ENCODE measurements around the gene MCEMP1.
A peak's percentile ranks its signal among the peaks of the same experiment; 100 is the strongest.

The MCEMP1 gene, protein sequence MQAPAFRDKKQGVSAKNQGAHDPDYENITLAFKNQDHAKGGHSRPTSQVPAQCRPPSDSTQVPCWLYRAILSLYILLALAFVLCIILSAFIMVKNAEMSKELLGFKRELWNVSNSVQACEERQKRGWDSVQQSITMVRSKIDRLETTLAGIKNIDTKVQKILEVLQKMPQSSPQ

GRCh38 chr19:7676854-7677253 lies at the start of gene MCEMP1:
Gene MCEMP1 (plus strand): TSS chr19:7677090. CDS start chr19:7677121, 31 bp downstream.
- no peak for ATAC-seq (ENCODE audit: low read depth)

DNA sequence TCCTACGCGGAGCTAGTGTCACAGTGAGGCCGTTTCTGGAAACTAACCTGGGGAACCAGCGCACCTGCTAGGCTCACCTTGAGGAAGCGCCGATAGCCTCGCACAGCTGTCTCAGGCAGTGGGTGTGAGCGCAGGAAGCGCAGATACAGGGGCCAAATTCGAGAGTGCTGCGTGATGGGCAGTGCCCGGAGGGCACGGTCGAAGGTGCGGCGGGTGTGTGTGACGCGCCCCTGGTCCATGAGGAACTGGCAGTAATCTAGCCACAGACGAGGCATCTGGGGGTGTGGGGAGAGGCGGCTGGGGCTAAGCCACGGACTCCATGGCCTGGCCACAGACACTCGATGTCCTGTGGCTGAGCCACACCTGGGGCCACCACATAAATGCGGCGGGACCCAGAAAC lies 49.7 kb upstream of the MCEMP1 start:
- peaks cover 31% of the 10 kb centered on the region for H3K36me3 ChIP-seq (ENCODE audit: low read depth)
- H3K9me3 ChIP-seq (ENCODE audit: severe bottlenecking): no peaks in the 10 kb centered on the region
- ATAC-seq (ENCODE audit: low read depth) (no peak), DNase-seq (ENCODE audit: low spot score) (no peak)
- peaks cover 5% of the 10 kb centered on the region for H3K4me1 ChIP-seq (ENCODE audit: insufficient read depth, poor library complexity, severe bottlenecking)
- H3K27ac ChIP-seq (ENCODE audit: poor library complexity, severe bottlenecking): no peak overlapping the region
- no peak overlapping the region for H3K4me3 ChIP-seq (ENCODE audit: severe bottlenecking)
- no peak for TF ChIP-seq CTCF (IDR thresholded peaks at IDR 0.05; ENCODE audit: poor library complexity, severe bottlenecking)
- no peaks in the 10 kb centered on the region for H3K27me3 ChIP-seq (ENCODE audit: insufficient read depth, poor library complexity, severe bottlenecking)

More at GRCh38 chr19:7676854-7677253, at the start of gene MCEMP1:
- H3K27ac ChIP-seq (ENCODE audit: poor library complexity, severe bottlenecking): no peak within 1 kb of the TSS
- H3K9me3 ChIP-seq (ENCODE audit: severe bottlenecking): no peaks in the 10 kb centered on the region
- no peak for DNase-seq (ENCODE audit: low spot score)
- no peaks in the 10 kb centered on the region for H3K4me1 ChIP-seq (ENCODE audit: insufficient read depth, poor library complexity, severe bottlenecking)
- H3K4me3 ChIP-seq (ENCODE audit: severe bottlenecking): no peak within 1 kb of the TSS
- H3K36me3 ChIP-seq (ENCODE audit: low read depth): no peaks in the 10 kb centered on the region
- no peaks in the 10 kb centered on the region for H3K27me3 ChIP-seq (ENCODE audit: insufficient read depth, poor library complexity, severe bottlenecking)
- TF ChIP-seq CTCF (IDR thresholded peaks at IDR 0.05; ENCODE audit: poor library complexity, severe bottlenecking): no peak

DNA sequence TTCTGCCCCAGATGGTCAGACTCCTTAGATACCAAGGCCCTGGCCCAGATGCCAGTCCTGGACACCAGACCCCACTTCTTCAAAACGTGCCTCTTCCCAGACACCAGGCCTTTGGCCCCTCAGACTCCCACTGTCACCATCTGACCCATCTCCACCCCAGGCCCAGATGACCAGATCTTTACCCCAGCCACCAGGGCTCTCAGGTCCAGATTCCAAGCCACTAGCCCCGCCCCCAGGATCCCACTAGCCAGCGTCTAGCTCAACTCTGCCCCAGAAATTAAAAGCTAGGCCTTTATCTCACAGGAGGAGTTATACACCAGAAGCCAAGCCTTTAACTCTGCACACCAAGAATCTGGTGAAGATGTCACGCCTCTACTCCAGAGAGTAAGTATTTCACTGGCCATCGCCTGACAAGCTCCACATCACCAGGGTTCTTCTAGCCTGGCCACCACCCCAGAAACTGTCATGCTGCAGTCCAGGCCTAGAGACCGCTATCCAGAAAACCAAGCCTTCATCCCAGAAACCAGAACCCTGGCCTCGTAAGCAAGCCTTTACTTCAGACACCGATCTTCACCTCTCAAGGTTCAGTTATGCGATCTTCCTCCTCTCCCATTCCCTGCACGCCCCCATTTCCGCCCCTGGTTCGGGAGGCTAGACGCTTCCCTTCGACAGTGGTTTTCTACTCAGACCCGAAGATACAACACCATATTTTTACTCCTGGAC lies 48.1 kb upstream of the MCEMP1 start:
- Histone ChIP-seq H3K27me3 (ENCODE audit: insufficient read depth, poor library complexity, severe bottlenecking) (no peaks in the 10 kb centered on the region), H3K4me1 (ENCODE audit: insufficient read depth, poor library complexity, severe bottlenecking) (peaks cover 5% of the 10 kb centered on the region), H3K27ac (ENCODE audit: poor library complexity, severe bottlenecking) (peak overlapping the region; percentile 15), H3K9me3 (ENCODE audit: severe bottlenecking) (no peaks in the 10 kb centered on the region), H3K4me3 (ENCODE audit: severe bottlenecking) (peak overlapping the region; percentile 91), H3K36me3 (ENCODE audit: low read depth) (peaks cover 21% of the 10 kb centered on the region)
- no peak for TF ChIP-seq CTCF (IDR thresholded peaks at IDR 0.05; ENCODE audit: poor library complexity, severe bottlenecking)
- DNase-seq (ENCODE audit: low spot score): no peak
- ATAC-seq (ENCODE audit: low read depth): no peak

DNA sequence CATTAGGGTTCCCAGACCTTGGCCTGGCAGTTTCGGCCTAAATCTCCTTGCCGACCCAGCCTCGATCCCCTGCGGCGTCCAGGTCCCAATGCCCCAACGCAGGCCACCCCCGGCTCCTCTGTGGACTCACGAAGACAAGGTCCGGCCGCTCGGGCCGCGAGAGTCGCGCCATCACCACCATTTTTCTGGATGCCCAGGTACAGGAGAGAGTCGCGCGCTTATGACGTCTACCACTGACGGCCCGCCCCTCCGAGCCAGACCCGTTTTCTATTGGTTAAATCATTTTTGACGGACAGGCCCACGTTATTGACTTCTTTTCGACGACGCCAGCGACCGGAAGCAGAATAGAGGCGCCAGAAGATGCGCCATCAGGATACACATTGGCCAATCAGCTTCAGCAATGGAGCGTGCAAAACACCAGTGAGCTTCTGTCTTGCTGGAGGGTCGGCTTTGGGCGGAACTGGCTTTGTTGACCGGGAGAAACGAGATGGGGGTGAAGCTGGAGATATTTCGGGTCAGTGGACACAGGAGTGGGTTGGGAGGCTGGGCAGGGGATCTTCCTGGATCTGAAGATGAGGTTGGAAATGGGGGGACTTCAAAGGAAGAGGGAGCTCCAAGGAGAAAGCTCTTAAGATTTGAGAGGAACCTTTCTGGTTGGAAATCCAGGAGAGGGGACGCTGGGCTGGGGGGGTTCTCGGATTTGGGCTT lies 47.4 kb upstream of the MCEMP1 start, which contains the start of the genes PET100 and XAB2:
TSS of gene PET100 (plus strand) at position 447 of the 708 bp plus-strand sequence. CDS start at position 488, 41 bp downstream.
TSS of gene XAB2 (minus strand) at position 199 of the 708 bp plus-strand sequence. CDS start at position 181, 18 bp downstream.
- peaks cover 21% of the 10 kb centered on the region for H3K36me3 ChIP-seq (ENCODE audit: low read depth)

More for the DNA sequence above, 47.4 kb upstream of the MCEMP1 start, which contains the start of the genes PET100 and XAB2:
- no peak for TF ChIP-seq CTCF (IDR thresholded peaks at IDR 0.05; ENCODE audit: poor library complexity, severe bottlenecking)
- no peaks in the 10 kb centered on the region for H3K9me3 ChIP-seq (ENCODE audit: severe bottlenecking)
- H3K4me3 ChIP-seq (ENCODE audit: severe bottlenecking): peak within 1 kb of the TSS; percentile 91
- H3K27me3 ChIP-seq (ENCODE audit: insufficient read depth, poor library complexity, severe bottlenecking): no peaks in the 10 kb centered on the region
- ATAC-seq (ENCODE audit: low read depth) (peak; percentile 93), DNase-seq (ENCODE audit: low spot score) (peak; percentile 93)
- peaks cover 5% of the 10 kb centered on the region for H3K4me1 ChIP-seq (ENCODE audit: insufficient read depth, poor library complexity, severe bottlenecking)
- H3K27ac ChIP-seq (ENCODE audit: poor library complexity, severe bottlenecking): peak within 1 kb of the TSS; percentile 15

Measured in RWPE2 (cell line).